ENCODE results near the gene ITGB2.
A peak's percentile ranks its signal among the peaks of the same experiment; 100 is the strongest.
"Not testable (repeated sequence)": the region's sequence is repeated elsewhere in the genome, so short reads cannot be mapped to it uniquely, and the experiment has no call there.

ITGB2 gene

DNA sequence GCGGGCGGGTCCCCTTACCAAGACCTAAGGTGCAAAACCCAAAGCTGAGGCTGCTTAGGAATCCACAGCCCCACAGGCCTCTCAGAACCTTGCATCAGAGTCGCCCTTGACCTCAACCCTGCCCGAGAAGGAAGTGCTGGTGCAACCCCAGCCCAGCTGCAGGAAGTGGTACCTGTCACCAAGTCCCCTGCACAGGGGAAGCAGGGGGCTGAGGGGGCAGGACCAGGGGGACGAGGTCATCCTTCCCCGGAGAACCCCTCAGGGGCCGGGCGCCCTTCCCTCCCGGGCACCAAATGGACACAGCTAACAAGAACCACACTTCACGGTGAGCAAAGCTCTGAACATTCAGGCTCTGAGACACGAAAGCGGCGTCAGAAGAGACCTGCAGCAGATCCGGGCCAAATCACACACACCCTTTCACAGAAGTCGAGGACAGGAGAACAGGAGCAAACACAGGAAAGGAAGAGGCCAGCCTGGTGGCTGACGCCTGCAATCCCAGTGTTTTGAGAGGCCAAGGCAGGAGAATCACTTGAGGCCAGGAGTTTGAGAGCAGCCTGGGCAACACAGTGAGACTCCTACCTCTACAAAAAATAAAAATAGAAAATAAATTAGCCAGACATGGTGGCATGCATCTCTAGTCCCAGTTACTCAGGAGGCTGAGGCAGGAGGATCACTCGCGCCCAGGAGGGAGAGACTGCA lies 6.4 kb downstream of the ITGB2 start:
- TF ChIP-seq, protein P1, sequence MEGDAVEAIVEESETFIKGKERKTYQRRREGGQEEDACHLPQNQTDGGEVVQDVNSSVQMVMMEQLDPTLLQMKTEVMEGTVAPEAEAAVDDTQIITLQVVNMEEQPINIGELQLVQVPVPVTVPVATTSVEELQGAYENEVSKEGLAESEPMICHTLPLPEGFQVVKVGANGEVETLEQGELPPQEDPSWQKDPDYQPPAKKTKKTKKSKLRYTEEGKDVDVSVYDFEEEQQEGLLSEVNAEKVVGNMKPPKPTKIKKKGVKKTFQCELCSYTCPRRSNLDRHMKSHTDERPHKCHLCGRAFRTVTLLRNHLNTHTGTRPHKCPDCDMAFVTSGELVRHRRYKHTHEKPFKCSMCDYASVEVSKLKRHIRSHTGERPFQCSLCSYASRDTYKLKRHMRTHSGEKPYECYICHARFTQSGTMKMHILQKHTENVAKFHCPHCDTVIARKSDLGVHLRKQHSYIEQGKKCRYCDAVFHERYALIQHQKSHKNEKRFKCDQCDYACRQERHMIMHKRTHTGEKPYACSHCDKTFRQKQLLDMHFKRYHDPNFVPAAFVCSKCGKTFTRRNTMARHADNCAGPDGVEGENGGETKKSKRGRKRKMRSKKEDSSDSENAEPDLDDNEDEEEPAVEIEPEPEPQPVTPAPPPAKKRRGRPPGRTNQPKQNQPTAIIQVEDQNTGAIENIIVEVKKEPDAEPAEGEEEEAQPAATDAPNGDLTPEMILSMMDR (IDR thresholded peaks at IDR 0.05; ENCODE audit: extremely low read depth, missing control alignments) = no peak

DNA sequence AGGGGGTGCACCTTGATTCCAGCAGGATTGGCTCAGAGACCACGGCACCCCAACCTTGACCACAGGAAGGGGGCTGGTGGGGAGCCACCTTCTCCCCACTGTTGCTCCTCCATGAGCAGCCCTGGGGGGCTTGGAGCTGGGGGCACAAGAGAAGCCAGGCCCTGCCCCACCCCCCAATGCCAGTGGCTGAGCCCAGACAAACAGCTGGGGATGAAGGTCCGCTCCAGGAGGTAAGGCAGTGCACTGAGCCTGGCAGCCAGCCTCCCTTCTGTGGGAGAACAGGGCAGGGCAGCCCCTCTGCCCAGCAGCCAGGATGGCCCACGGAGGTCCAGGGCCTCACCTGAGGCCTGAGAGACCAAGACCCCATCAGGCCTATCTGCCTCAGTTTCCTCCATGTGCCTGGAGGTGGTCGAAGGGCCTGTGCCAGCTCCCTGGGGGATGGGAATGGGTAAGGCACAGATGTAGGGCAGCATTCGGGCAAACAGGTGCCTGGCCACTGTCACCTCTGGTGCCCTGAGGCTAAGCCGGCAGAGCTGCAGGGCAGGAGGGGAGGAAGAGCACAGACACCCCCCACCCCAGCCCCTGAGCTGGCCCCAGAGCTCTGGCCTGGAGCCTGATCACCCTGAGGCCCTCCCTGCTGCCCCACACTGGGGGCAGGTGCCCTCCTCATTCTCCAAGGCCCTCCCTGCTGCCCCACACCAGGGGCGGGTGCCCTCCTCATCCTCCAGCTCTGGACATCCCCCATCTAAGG lies 7.1 kb downstream of the ITGB2 start:
- TF ChIP-seq, protein P1 (IDR thresholded peaks at IDR 0.05; ENCODE audit: extremely low read depth, missing control alignments) = no peak

More for the DNA sequence above, 6.4 kb downstream of the ITGB2 start:
- peak; percentile 73 for DNase-seq (ENCODE audit: low spot score)

DNA sequence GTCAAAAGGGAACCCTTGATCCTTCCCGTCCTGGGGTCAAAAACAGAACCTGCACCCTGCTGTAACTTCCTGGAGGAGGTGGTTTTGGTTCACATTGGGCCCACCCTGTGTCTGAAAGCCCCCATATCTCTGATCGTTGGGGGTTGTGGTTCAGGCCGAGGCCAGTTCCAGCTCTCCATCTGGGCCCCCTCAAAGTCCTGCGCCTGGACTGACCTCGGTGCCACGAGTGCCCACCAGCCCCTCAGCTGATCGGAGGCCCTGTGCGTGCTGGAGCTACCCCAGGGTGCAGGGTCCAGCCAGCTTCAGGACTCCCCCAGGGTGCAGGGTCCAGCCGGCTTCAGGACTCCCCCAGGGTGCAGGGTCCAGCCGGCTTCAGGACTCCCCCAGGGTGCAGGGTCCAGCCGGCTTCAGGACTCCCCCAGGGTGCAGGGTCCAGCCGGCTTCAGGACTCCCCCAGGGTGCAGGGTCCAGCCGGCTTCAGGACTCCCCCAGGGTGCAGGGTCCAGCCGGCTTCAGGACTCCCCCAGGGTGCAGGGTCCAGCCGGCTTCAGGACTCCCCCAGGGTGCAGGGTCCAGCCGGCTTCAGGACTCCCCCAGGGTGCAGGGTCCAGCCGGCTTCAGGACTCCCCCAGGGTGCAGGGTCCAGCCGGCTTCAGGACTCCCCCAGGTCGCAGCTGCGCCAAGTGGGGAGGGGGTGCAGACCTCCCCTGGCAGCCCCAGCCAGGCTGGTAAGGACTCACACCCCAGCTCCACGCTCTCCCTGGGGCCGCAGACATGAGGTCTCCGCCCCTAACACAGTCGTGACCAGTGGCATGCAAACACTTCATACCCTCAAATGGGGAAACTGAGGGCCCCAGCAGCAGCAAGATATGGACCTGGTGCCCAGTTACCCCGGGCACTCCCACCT lies 7.9 kb downstream of the ITGB2 start:
- DNase-seq (ENCODE audit: low spot score) = not testable (repeated sequence)

More for the DNA sequence above, 7.1 kb downstream of the ITGB2 start:
- DNase-seq (ENCODE audit: low spot score) = no peak

DNA sequence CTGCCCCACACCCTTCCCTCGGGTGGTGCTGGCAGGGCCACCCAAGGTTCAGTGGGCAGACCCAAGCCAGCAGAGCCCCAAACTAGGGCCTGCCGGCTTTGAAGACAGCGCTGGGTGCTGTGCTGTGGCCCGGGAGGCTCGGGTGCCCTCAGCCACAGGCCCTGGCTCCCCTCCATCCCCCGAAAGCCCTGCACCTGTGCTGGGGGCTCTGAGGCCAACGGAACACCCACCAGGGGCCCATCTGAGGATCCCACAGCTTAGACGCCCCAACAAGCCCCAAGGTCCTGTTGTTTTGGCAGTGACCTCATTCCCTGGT lies 8.6 kb downstream of the ITGB2 start:
- DNase-seq (ENCODE audit: low spot score) = no peak
- TF ChIP-seq, protein P1 (IDR thresholded peaks at IDR 0.05; ENCODE audit: extremely low read depth, missing control alignments) = no peak

DNA sequence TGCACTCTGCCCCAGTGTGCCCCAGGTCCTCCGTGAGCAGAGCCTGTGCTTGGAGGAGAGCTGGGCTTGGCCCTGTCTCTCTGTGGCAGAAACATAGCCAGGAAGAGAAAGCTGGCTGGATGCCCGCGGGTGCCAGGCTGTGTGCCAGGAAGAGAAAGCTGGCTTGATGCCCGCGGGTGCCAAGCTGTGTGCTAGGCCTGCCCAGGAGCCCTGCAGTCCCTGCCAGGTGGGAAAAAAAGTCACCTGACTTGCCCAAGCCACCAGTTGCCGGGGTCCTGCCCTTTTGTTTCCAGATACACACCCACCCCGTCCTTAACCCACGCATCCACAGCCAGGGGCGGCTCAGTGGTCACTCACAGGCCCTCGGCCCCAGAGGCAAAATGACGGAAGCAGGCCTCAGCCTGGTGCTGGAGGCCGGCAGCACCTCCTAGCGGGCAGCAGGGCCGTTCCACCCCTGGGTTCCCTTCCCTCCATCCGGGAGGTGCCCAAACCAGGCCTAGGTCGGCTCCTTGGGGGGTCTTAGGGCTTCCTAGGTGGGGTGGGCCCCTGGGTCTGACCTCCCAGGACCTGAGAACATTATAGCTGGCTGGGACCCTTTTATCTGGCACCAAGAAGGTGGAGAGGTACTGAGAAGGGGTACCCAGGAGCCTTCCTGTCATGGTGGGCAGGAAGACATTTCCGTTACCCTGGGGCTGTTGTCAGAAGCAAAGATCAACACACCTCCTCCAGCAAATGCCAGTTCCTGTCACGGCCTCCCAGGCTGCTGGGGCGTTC lies 9.1 kb downstream of the ITGB2 start:
- DNase-seq (ENCODE audit: low spot score) = peak; percentile 58
- TF ChIP-seq, protein P1 (IDR thresholded peaks at IDR 0.05; ENCODE audit: extremely low read depth, missing control alignments) = peak; percentile 57

DNA sequence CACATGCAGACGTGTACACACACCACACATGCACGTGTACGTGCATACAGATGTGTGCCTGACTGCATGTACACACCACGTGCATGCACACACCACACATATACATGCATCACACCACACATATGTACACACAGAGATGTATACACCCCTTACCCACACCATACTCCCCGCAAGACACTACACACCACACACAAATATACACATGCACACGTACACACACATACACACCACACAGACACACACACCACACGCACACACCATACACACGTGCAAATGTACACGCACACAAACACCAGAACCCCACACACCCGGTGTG lies 9.7 kb downstream of the ITGB2 start:
- TF ChIP-seq, protein P1 (IDR thresholded peaks at IDR 0.05; ENCODE audit: extremely low read depth, missing control alignments) = no peak
- DNase-seq (ENCODE audit: low spot score) = no peak

Data from GM20000 (cell line).